ENCODE results near the gene TIMP2.
"Not testable (repeated sequence)": the region's sequence is repeated elsewhere in the genome, so short reads cannot be mapped to it uniquely, and the experiment has no call there.

The TIMP2 gene

GRCh38 chr17:78885956-78886355 is 39.2 kb downstream of the TIMP2 start:
- DNase-seq: no peak

- DNase-seq: no peak
Observed at GRCh38 chr17:78884876-78885667, 40.1 kb downstream of the TIMP2 start.

- no peak for DNase-seq
Observed at GRCh38 chr17:78884148-78884825, 40.9 kb downstream of the TIMP2 start.

- DNase-seq: no peak
Observed at GRCh38 chr17:78883533-78884131, 41.6 kb downstream of the TIMP2 start.

- no peak for DNase-seq
Observed at GRCh38 chr17:78883089-78883532, 42.1 kb downstream of the TIMP2 start.

- DNase-seq: no peak
Observed at GRCh38 chr17:78882540-78883088, 42.6 kb downstream of the TIMP2 start.

- DNase-seq: peak; percentile 42
Observed at GRCh38 chr17:78879635-78880186, 45.5 kb downstream of the TIMP2 start.

GRCh38 chr17:78878871-78879527 is 46.2 kb downstream of the TIMP2 start:
- no peak for DNase-seq

GRCh38 chr17:78878261-78878660 is 46.9 kb downstream of the TIMP2 start:
- no peak for DNase-seq

- peak; percentile 91 for DNase-seq
Observed at GRCh38 chr17:78876954-78877517, 48.2 kb downstream of the TIMP2 start.

- DNase-seq: no peak
Observed at GRCh38 chr17:78876094-78876597, 49.0 kb downstream of the TIMP2 start.

GRCh38 chr17:78875363-78876093 is 49.7 kb downstream of the TIMP2 start:
- DNase-seq: no peak

- DNase-seq: peak; percentile 82
Observed at GRCh38 chr17:78873519-78874340, 51.5 kb downstream of the TIMP2 start.

- DNase-seq: no peak
Observed at GRCh38 chr17:78872486-78872885, 52.7 kb downstream of the TIMP2 start.

GRCh38 chr17:78870621-78871020 is 54.6 kb downstream of the TIMP2 start:
- DNase-seq: no peak

GRCh38 chr17:78868391-78868790 is 56.8 kb downstream of the TIMP2 start:
- no peak for DNase-seq

GRCh38 chr17:78867046-78867445 is 58.1 kb downstream of the TIMP2 start:
- DNase-seq: not testable (repeated sequence)

- DNase-seq: no peak
Observed at GRCh38 chr17:78865682-78866390, 59.4 kb downstream of the TIMP2 start.

- DNase-seq: no peak
Observed at GRCh38 chr17:78864117-78864516, 61.1 kb downstream of the TIMP2 start.
